HG02610 (cell line): ENCODE results near the gene APLP2.

Experiments used
- ATAC-seq: cut with Tn5 transposase; IDR thresholded peaks from one replicate; pipeline ENCODE4 v1.9.1; 2021; ENCODE audit warnings: mild to moderate bottlenecking, moderate library complexity; ENCODE audit not compliant: unreplicated experiment

The APLP2 gene

GRCh38 chr11:130054966-130055365 lies 14.7 kb upstream of the APLP2 start:
- no peak for ATAC-seq

- no peak for ATAC-seq
These were observed 14.1 kb upstream of the APLP2 start for GRCh38 chr11:130055617-130056016.

GRCh38 chr11:130061017-130061416 lies 8.7 kb upstream of the APLP2 start:
- no peak for ATAC-seq

- ATAC-seq = no peak
These were observed 7.7 kb upstream of the APLP2 start for GRCh38 chr11:130062026-130062425.

- no peak for ATAC-seq
These were observed 6.2 kb upstream of the APLP2 start for GRCh38 chr11:130063451-130063850.

GRCh38 chr11:130064596-130064995 lies 5.1 kb upstream of the APLP2 start:
- ATAC-seq = no peak

- ATAC-seq = no peak
These were observed 3.4 kb upstream of the APLP2 start for GRCh38 chr11:130066338-130066737.

- ATAC-seq = no peak
These were observed 1.1 kb upstream of the APLP2 start for GRCh38 chr11:130068546-130068985.

- peak; percentile 40 for ATAC-seq
These were observed 572 bp upstream of the APLP2 start for GRCh38 chr11:130068986-130069658.

- ATAC-seq = peak; percentile 24
These were observed 583 bp downstream of the APLP2 start for GRCh38 chr11:130070109-130070845.

- ATAC-seq = no peak
These were observed 1.1 kb downstream of the APLP2 start for GRCh38 chr11:130070846-130071200.

- no peak for ATAC-seq
These were observed 1.6 kb downstream of the APLP2 start for GRCh38 chr11:130071211-130071712.

GRCh38 chr11:130074736-130075135 lies 5.0 kb downstream of the APLP2 start:
- no peak for ATAC-seq

GRCh38 chr11:130076778-130077481 lies 7.2 kb downstream of the APLP2 start:
- ATAC-seq = no peak

- ATAC-seq = no peak
These were observed 8.0 kb downstream of the APLP2 start for GRCh38 chr11:130077671-130078070.

GRCh38 chr11:130078080-130078479 lies 8.4 kb downstream of the APLP2 start:
- ATAC-seq = no peak

- ATAC-seq = no peak
These were observed 16.1 kb downstream of the APLP2 start for GRCh38 chr11:130085671-130086290.

GRCh38 chr11:130086669-130087068 lies 17.0 kb downstream of the APLP2 start:
- ATAC-seq = no peak

- no peak for ATAC-seq
These were observed 17.7 kb downstream of the APLP2 start for GRCh38 chr11:130087294-130087926.

- no peak for ATAC-seq
These were observed 18.5 kb downstream of the APLP2 start for GRCh38 chr11:130088217-130088616.
